Left kidney (tissue), 2 donors: ENCODE measurements around the gene DYNC2I2. TPM values are rescaled to one million over a fixed set of nuclear protein-coding genes. Genes with fewer than 3 reads are reported as not detected.
"Not testable (repeated sequence)": the region's sequence is repeated elsewhere in the genome, so short reads cannot be mapped to it uniquely, and the experiment has no call there.

ENCODE experiments used
- DNase-seq: peaks from one replicate; pipeline ENCODE4 v3.0.0-alpha.2; 2013
- polyA plus RNA-seq: library from polyadenylated mRNA; unstranded; fragments of 120-200 nt; gene quantifications from one replicate; pipeline ENCODE4 v1.2.1, GENCODE V29; 2013; ENCODE audit not compliant: insufficient read length

The DYNC2I2 gene
- polyA plus RNA-seq, 1 donor, result 55.2 TPM

- peak; percentile 94 for DNase-seq
Observed at GRCh38 chr9:128688501-128689292, 32.0 kb upstream of the DYNC2I2 start, which contains the start of gene SET. Gene SET, plus strand, starts transcription at chr9:128689222. Its CDS starts 361 bp downstream, at chr9:128689583.

GRCh38 chr9:128687453-128687852 is 30.8 kb upstream of the DYNC2I2 start:
- no peak for DNase-seq

GRCh38 chr9:128685636-128686489 is 29.2 kb upstream of the DYNC2I2 start:
- peak; percentile 7 for DNase-seq

GRCh38 chr9:128684325-128685199 is 27.9 kb upstream of the DYNC2I2 start:
- DNase-seq, result peak; percentile 68

GRCh38 chr9:128684065-128684324 is 27.3 kb upstream of the DYNC2I2 start:
- peak; percentile 15 for DNase-seq

GRCh38 chr9:128683340-128684064 is 26.9 kb upstream of the DYNC2I2 start:
- peak; percentile 58 for DNase-seq

GRCh38 chr9:128677794-128678193 is 21.1 kb upstream of the DYNC2I2 start:
- DNase-seq, result no peak

GRCh38 chr9:128675382-128675781 is 18.7 kb upstream of the DYNC2I2 start:
- DNase-seq, result no peak

- no peak for DNase-seq
Observed at GRCh38 chr9:128669786-128670185, 13.1 kb upstream of the DYNC2I2 start.

- DNase-seq, result not testable (repeated sequence)
Observed at GRCh38 chr9:128666481-128666941, 9.9 kb upstream of the DYNC2I2 start.

GRCh38 chr9:128657796-128658195 is 1.1 kb upstream of the DYNC2I2 start:
- no peak for DNase-seq

- DNase-seq, result no peak
Observed at GRCh38 chr9:128657344-128657704, 677 bp upstream of the DYNC2I2 start.

GRCh38 chr9:128654481-128654880 is 2.2 kb downstream of the DYNC2I2 start:
- no peak for DNase-seq

GRCh38 chr9:128653908-128654307 is 2.7 kb downstream of the DYNC2I2 start:
- DNase-seq, result no peak

GRCh38 chr9:128651798-128652197 is 4.8 kb downstream of the DYNC2I2 start:
- DNase-seq, result no peak

GRCh38 chr9:128648206-128648605 is 8.4 kb downstream of the DYNC2I2 start:
- DNase-seq, result not testable (repeated sequence)

GRCh38 chr9:128643519-128644300 is 12.9 kb downstream of the DYNC2I2 start:
- no peak for DNase-seq

- no peak for DNase-seq
Observed at GRCh38 chr9:128642675-128643245, 13.9 kb downstream of the DYNC2I2 start.

- DNase-seq, result no peak
Observed at GRCh38 chr9:128640603-128641002, 16.0 kb downstream of the DYNC2I2 start.

- DNase-seq, result no peak
Observed at GRCh38 chr9:128638580-128638979, 18.1 kb downstream of the DYNC2I2 start.
